ENCODE results near the gene HS2ST1. TPM values are rescaled to one million over a fixed set of nuclear protein-coding genes. Genes with fewer than 3 reads are reported as not detected.

Gene HS2ST1
- total RNA-seq, 1 donor from 2014 or later, result 8.7 TPM

DNA sequence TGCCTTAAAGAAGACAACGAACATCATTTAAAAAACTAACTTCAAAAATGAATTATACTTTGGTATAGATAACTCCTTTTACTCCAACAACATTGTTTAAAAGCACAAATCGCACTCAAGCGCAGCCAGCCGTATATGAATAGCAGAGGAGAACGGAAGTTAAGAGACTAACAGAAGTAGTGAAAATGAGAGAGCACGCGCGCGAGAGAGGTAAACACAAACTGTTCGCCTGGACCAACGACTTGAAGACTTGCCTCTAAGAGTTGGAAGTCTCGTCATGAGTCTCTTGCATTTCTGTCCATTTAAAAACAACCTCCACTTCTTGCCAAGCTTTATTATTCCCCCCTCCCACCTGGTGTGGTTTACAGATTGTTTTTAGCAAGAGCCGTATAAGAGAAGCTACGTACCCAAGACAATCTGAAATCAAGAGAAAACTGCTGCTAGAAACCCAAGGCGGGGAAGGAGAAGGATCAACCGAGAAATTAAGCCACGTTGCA, 988 bp upstream of the HS2ST1 start:
- H3K4me3 ChIP-seq (ENCODE audit: low read depth, low read length), result peak overlapping the region; percentile 96
- TF ChIP-seq, protein P1, sequence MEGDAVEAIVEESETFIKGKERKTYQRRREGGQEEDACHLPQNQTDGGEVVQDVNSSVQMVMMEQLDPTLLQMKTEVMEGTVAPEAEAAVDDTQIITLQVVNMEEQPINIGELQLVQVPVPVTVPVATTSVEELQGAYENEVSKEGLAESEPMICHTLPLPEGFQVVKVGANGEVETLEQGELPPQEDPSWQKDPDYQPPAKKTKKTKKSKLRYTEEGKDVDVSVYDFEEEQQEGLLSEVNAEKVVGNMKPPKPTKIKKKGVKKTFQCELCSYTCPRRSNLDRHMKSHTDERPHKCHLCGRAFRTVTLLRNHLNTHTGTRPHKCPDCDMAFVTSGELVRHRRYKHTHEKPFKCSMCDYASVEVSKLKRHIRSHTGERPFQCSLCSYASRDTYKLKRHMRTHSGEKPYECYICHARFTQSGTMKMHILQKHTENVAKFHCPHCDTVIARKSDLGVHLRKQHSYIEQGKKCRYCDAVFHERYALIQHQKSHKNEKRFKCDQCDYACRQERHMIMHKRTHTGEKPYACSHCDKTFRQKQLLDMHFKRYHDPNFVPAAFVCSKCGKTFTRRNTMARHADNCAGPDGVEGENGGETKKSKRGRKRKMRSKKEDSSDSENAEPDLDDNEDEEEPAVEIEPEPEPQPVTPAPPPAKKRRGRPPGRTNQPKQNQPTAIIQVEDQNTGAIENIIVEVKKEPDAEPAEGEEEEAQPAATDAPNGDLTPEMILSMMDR (conservative IDR thresholded peaks at IDR 0.05; ENCODE audit: low read depth, low read length), result no peak
- DNase-seq (ENCODE audit: low read depth), result no peak

DNA sequence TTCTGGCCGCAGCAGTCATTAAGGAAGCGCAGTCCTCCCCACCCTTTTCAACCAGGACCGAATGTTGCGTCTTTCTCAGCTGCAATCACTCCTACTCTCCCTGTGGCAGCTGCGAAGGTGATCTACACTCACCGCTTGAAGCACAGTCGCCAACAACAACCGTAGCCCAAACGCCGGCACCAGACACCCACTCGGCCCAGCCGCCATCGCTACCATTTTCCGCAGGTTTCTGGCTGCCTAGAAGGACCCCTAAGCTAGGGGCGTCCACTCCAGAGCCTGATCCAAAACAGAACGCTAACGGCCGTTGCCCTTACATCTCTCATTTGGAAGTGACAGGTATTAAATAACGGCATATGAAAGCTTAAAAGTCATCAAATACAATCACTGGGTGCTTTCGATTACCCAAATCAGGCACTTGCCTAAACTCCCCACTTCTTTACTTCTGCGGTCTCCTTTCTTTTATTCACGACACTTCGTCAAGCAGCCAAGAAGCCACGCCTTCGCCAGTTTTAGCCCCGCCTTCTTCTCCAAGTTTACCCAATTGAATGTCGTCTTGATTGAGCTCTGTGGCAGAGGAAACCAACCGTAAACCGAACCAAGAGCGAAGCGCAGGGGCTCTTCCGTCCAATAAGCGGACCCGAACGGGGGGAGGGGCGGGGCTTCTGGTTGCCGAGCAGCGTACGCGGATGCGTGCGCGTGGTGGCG, 387 bp upstream of the HS2ST1 start, which contains the start of gene SELENOF:
SELENOF (minus strand) TSS at position 231 of the 705 bp plus-strand sequence; CDS start at position 216, 15 bp downstream.
- TF ChIP-seq, protein P1 (conservative IDR thresholded peaks at IDR 0.05; ENCODE audit: low read depth, low read length), result no peak
- H3K4me3 ChIP-seq (ENCODE audit: low read depth, low read length), result peak within 1 kb of the TSS; percentile 96
- DNase-seq (ENCODE audit: low read depth), result peak; percentile 99

DNA sequence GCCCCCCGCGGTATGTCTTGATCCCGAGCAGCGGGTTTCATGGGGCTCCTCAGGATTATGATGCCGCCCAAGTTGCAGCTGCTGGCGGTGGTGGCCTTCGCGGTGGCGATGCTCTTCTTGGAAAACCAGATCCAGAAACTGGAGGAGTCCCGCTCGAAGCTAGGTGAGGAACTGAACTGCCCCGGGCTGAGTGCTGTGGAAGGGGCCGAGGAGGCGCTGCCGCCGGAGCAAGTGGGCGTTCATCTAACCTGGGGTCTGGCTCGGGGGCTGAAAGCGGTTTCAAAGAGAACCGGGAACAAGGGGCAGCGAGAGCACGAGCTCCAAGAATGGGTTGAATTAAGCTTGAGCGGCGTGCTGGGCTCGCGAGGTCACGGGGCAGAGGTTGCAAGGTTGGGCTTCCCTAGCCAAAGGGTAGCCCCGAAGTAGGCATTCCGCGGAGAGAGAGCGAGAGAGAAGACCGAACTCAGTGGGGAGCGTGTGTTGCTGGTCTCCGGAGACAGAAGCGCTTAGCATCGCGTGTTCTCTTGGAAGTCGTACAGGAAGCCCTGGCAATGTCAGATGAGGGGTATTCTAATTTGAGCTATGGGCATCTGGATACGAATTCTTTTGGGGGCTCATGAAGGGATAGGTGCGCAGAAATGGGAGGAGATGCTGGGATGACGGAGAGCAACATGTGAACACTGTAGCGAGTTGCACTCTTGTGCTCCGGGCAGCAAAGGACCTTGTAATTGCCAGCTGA, 732 bp downstream of the HS2ST1 start:
- peak overlapping the region; percentile 73 for H3K4me3 ChIP-seq (ENCODE audit: low read depth, low read length)
- DNase-seq (ENCODE audit: low read depth), result no peak
- TF ChIP-seq, protein P1 (conservative IDR thresholded peaks at IDR 0.05; ENCODE audit: low read depth, low read length), result no peak

DNA sequence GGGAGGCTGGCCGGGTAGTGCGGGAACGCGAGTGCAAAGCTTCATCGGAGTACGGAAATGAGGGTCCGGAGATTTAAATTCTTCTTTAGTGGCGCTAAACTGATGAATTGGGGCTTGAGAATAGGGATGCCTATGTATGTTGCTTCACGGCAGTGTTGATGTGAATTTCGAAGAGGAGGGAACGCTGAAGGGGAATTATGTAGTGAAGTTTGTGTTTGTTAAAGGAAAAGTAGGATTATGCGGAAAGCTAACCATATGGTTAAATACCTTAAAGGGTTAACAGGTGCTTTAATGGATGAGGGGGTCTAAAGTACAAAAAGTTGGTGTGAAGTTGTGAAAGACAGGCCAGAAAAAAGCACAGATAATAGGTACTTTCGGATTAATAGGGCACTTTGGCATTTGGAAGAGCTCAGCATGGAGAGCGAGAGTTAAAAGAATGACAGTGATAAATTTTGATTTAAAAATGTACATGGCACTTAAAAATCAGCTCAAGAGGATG, 1.4 kb downstream of the HS2ST1 start:
- TF ChIP-seq, protein P1 (conservative IDR thresholded peaks at IDR 0.05; ENCODE audit: low read depth, low read length), result no peak
- no peak for DNase-seq (ENCODE audit: low read depth)
- peak overlapping the region; percentile 73 for H3K4me3 ChIP-seq (ENCODE audit: low read depth, low read length)

DNA sequence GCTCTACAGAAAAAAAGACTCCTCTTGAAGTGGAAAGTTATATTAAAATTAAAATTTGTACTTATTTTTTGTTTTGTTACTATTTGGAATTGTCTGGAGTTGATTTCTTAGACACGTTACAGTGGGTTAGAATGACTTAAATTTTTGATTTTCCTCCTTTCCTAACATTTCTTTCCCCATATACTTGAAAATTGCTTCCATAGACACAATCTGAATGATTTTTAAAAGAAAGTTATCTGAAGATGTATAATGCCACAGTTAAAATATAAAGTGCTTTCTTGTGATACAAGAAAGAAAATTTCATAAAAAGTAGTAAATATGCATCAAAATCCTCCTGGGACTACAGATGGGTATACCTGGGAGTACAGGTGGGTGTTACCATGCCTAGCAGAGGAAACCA, 2.3 kb downstream of the HS2ST1 start:
- TF ChIP-seq, protein P1 (conservative IDR thresholded peaks at IDR 0.05; ENCODE audit: low read depth, low read length), result no peak
- H3K4me3 ChIP-seq (ENCODE audit: low read depth, low read length), result no peak overlapping the region
- no peak for DNase-seq (ENCODE audit: low read depth)

DNA sequence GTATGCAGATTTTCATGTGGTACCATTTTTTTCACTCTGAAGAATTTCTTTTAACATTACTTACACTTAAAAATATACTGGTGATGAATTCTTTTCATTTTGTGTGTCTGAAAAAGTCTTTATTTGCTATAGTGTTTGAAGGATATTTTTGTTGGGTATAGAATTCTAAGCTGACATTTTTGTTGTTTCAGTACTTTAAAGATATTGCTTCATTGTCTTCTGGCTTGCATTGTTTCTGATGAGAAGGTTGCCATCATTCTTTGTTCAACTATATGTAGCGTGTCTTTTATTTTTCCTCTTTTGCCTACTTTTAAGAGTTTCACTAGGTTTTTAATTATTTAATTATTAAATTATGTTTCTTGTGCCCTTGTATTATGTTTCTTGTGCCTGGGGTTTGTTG, 8.0 kb downstream of the HS2ST1 start:
- TF ChIP-seq, protein P1 (conservative IDR thresholded peaks at IDR 0.05; ENCODE audit: low read depth, low read length), result no peak
- no peak overlapping the region for H3K4me3 ChIP-seq (ENCODE audit: low read depth, low read length)
- DNase-seq (ENCODE audit: low read depth), result no peak

Data from epithelial cell of proximal tubule (primary cell).